ENCODE measurements around the gene RDH12. TPM values are rescaled to one million over a fixed set of nuclear protein-coding genes. Genes with fewer than 3 reads are reported as not detected.

The RDH12 gene
- total RNA-seq, 1 experiment from 2014 or later: not detected

DNA sequence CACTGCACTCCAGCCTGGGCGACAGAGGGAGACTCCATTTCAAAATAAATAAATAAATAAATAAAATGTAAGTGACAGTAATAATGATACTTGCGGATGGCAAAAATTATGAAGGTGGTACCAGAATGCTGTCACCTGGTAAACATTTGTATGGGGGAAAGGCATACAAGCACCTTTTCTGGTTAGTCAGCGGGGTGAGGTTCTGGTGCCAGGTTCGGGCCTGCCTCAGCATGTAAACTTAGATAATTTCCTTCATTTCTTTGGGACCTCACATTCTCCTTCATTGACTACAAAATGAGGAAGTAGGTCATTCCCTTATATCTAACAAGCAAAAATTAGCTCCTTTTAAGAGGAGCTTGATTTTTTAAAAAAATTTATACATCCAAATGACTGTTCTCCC lies 38.1 kb upstream of the RDH12 start:
- POLR2A ChIA-PET: no interaction called here
- H3K9me3 Mint-ChIP-seq (ENCODE audit: unreplicated experiment): no peaks in the 10 kb centered on the region
- no peaks in the 10 kb centered on the region for H3K27me3 Mint-ChIP-seq (ENCODE audit: insufficient read depth, unreplicated experiment)
- no peaks in the 10 kb centered on the region for H3K36me3 ChIP-seq (ENCODE audit: control insufficient read depth, insufficient read depth, low read length)
- intact Hi-C loops (cut with micrococcal nuclease; ENCODE audit: unreplicated experiment): no loop called here
- H3K4me3 Mint-ChIP-seq (ENCODE audit: unreplicated experiment): no peak overlapping the region
- no peaks in the 10 kb centered on the region for H3K4me1 Mint-ChIP-seq (ENCODE audit: low read depth, unreplicated experiment)
- no peaks in the 10 kb centered on the region for H3K9me3 ChIP-seq
- CTCF ChIA-PET: interaction anchor here (0.9 kb wide), 1 partner anchor 63 kb away, joined by 3 read pairs; the partner anchor contains the start of gene PIGH
- H3K27ac Mint-ChIP-seq (ENCODE audit: unreplicated experiment): no peak overlapping the region
- no peaks in the 10 kb centered on the region for H3K4me1 ChIP-seq
- BruUV-seq (replicated peaks): no TSS peak
- no peak for TF ChIP-seq CTCF (IDR thresholded peaks at IDR 0.05; ENCODE audit: insufficient read depth in 1 of 2, low read depth in 1 of 2, low read length in 1 of 2, severe bottlenecking in 1 of 2, unreplicated experiment in 1 of 2)
- H3K36me3 Mint-ChIP-seq (ENCODE audit: insufficient read depth, unreplicated experiment): peaks cover 20% of the 10 kb centered on the region
- no peaks in the 10 kb centered on the region for H3K27me3 ChIP-seq (replicated peaks; ENCODE audit: control insufficient read depth, insufficient read depth, low read length)
- no peak for DNase-seq
- H3K4me3 ChIP-seq (ENCODE audit: low read depth, low read length): no peak overlapping the region

DNA sequence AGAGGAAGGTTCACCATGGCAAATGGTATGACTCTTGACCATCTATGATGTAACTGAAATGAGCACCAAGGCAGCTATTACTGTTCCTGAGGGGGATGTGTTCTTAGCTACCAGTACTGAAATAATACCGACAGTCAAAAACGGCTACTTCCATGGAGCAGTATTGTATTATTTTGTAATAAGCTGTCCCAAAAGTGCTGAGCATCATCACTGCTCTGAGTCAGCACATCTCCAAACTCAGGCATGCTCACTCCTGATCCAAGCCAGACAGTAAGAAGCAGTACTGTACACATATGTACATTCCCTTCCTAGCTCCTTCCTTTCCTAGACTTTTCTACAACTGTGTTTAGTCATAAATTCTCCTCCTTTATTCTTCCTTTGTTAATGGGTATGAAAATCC lies 35.8 kb upstream of the RDH12 start:
- no peaks in the 10 kb centered on the region for H3K27me3 Mint-ChIP-seq (ENCODE audit: insufficient read depth, unreplicated experiment)
- no peak for DNase-seq
- no peak overlapping the region for H3K27ac Mint-ChIP-seq (ENCODE audit: unreplicated experiment)
- no peaks in the 10 kb centered on the region for H3K36me3 ChIP-seq (ENCODE audit: control insufficient read depth, insufficient read depth, low read length)
- H3K4me3 Mint-ChIP-seq (ENCODE audit: unreplicated experiment): no peak overlapping the region
- H3K36me3 Mint-ChIP-seq (ENCODE audit: insufficient read depth, unreplicated experiment): peaks cover 14% of the 10 kb centered on the region
- no peak for TF ChIP-seq CTCF (IDR thresholded peaks at IDR 0.05; ENCODE audit: insufficient read depth in 1 of 2, low read depth in 1 of 2, low read length in 1 of 2, severe bottlenecking in 1 of 2, unreplicated experiment in 1 of 2)
- no peaks in the 10 kb centered on the region for H3K9me3 ChIP-seq
- intact Hi-C loops (cut with micrococcal nuclease; ENCODE audit: unreplicated experiment): loop anchor here (2.0 to 5.0 kb wide), 2 partner anchors 139 to 239 kb away; no protein-coding TSS in a partner anchor
- H3K4me1 Mint-ChIP-seq (ENCODE audit: low read depth, unreplicated experiment): no peaks in the 10 kb centered on the region
- no TSS peak for BruUV-seq (replicated peaks)
- POLR2A ChIA-PET: no interaction called here
- no peaks in the 10 kb centered on the region for H3K4me1 ChIP-seq
- no peaks in the 10 kb centered on the region for H3K9me3 Mint-ChIP-seq (ENCODE audit: unreplicated experiment)
- H3K27me3 ChIP-seq (replicated peaks; ENCODE audit: control insufficient read depth, insufficient read depth, low read length): no peaks in the 10 kb centered on the region
- no peak overlapping the region for H3K4me3 ChIP-seq (ENCODE audit: low read depth, low read length)
- CTCF ChIA-PET: interaction anchor here (1.0 kb wide), 1 partner anchor 39 kb away, joined by 3 read pairs; no protein-coding TSS in a partner anchor

DNA sequence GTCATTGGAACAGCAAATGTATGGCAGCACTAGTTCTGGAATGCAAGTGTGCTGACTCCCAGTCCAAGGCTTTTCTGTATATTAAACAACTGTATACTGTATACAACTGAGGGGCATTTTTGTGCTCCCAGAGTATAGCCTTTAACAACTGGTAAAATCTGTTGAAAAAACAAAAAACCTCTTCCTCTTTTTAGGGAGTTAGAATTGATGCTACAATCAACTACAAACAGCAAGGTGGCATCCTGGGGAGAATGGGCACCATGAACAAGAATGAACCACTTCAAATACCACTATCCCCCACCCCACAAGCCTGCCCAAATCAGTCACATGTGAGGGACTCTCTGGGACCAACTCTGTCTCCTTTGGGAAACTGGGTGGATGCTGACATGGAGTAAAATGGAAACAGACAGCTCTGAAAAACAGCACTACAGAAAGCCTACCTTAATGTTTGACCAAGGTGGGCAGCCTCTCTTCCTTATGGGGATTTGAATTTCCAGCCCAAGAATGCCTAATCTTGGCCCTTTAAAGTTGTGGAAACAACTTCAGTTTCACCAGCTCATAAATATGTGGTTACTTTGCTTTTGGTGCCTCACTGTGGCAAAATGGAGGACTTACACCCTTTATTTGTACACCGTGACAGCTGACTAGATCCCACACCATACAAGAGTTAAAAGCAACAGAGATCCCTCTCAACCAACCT lies 34.8 kb upstream of the RDH12 start:
- H3K4me1 ChIP-seq: no peaks in the 10 kb centered on the region
- no peak overlapping the region for H3K4me3 ChIP-seq (ENCODE audit: low read depth, low read length)
- POLR2A ChIA-PET: interaction anchor here (0.6 to 1.0 kb wide), 3 partner anchors 47 to 67 kb away, joined by 3 to 4 read pairs (median 3); partner anchors contain the start of gene ARG2
- Mint-ChIP-seq H3K36me3 (ENCODE audit: insufficient read depth, unreplicated experiment) (peaks cover 11% of the 10 kb centered on the region), H3K4me1 (ENCODE audit: low read depth, unreplicated experiment) (no peaks in the 10 kb centered on the region), H3K9me3 (ENCODE audit: unreplicated experiment) (no peaks in the 10 kb centered on the region), H3K27ac (ENCODE audit: unreplicated experiment) (no peak overlapping the region), H3K4me3 (ENCODE audit: unreplicated experiment) (no peak overlapping the region), H3K27me3 (ENCODE audit: insufficient read depth, unreplicated experiment) (no peaks in the 10 kb centered on the region)
- CTCF ChIA-PET: interaction anchor here (0.6 to 1.3 kb wide), 13 partner anchors 13 to 240 kb away, joined by 3 to 47 read pairs (median 5); partner anchors contain the start of genes ARG2 and PIGH
- H3K36me3 ChIP-seq (ENCODE audit: control insufficient read depth, insufficient read depth, low read length): no peaks in the 10 kb centered on the region
- BruUV-seq (replicated peaks): no TSS peak
- no peaks in the 10 kb centered on the region for H3K27me3 ChIP-seq (replicated peaks; ENCODE audit: control insufficient read depth, insufficient read depth, low read length)
- peak; percentile 58 to 62 for TF ChIP-seq CTCF (IDR thresholded peaks at IDR 0.05; ENCODE audit: insufficient read depth in 1 of 2, low read depth in 1 of 2, low read length in 1 of 2, severe bottlenecking in 1 of 2, unreplicated experiment in 1 of 2)
- intact Hi-C loops (cut with micrococcal nuclease; ENCODE audit: unreplicated experiment): loop anchor here (1.0 to 5.0 kb wide), 5 partner anchors 37 to 240 kb away; no protein-coding TSS in a partner anchor
- no peaks in the 10 kb centered on the region for H3K9me3 ChIP-seq
- peak in 1 of 2 experiments; percentile 45 for DNase-seq
